Esophagus mucosa (tissue), 1 donor: ENCODE results near the gene AGAP1. TPM values are rescaled to one million over a fixed set of nuclear protein-coding genes. Genes with fewer than 3 reads are reported as not detected.
"Not testable (repeated sequence)": the region's sequence is repeated elsewhere in the genome, so short reads cannot be mapped to it uniquely, and the experiment has no call there.

Experiments
- ATAC-seq: fragments of 200-7000 bp; cut with Tn5 transposase; one replicate; pipeline ENCODE4 v1.9.1; 2020
- total RNA-seq: library from RNA; stranded (reverse); gene quantifications from one replicate; pipeline ENCODE4 v1.2.4, GENCODE V29; 2023
- donor health status: DM: yes; HTN: yes; CAD: no.

Gene AGAP1
- total RNA-seq, 1 donor from 2014 or later: 17.1 TPM

DNA sequence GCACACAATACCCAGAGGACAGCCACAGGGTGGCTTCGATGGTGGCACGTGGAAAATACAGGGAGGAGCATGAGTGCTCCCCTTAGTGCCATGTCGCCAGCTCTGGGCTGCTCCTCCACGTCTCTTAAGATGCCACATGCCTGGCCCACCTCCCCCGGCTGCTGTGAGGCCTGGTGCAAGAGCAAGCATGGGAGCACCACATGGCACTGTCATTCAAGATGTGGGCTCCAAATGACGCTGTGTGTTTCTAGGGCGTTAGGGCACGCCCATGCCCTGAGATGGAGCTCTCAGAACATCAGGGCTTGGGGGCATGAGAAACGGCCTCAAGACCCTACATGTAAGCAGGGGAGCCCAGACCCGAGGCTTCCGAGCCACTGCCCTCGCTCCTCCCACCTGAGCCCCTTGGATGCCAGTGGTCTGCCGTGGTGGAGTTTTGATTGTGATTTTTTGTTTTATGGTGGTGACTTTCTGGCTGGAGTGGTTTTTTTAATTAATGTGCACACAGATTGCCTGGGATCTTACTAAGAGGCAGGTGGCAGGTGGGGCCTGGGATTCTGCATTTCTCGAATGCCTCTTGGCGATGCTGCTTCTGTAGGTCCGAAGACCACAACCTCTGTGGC, 435.0 kb downstream of the AGAP1 start:
- no peak for ATAC-seq

DNA sequence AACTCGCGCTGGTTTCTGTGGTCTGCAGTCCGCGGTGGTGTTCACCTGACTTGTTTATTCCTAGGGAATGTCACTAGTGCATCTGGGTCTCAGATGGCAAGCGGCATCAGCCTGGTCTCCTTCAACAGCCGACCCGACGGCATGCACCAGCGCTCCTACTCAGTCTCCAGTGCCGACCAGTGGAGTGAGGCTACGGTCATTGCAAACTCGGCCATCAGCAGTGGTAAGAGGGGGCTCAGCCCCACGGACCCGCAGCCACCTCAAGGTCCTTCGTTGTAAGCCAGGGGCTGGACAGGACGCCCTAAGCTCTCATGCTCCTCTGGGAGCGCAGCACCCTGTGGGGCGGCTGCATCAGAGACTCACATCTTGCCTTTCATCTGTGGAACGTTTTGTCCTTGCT, 436.9 kb downstream of the AGAP1 start:
- ATAC-seq: no peak

DNA sequence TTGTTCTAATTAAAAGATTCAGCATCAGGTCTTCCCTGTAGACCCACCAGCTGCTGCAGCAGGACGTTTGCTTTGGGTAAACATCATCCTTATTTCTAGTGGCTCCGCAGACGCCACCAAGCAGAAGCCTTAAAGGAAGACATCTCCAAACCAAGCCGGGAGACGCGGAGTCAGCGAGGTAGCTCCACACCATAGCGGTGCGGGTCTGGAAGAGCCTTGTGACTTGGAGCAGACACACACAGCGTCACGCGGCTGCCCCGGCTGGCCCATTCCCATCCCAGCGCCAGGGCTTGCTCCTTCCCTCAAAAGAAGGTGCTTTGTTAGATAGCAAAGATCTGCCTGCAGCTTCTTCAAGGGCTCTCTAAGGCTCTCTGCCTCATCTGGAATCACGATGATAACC, 437.8 kb downstream of the AGAP1 start:
- no peak for ATAC-seq

DNA sequence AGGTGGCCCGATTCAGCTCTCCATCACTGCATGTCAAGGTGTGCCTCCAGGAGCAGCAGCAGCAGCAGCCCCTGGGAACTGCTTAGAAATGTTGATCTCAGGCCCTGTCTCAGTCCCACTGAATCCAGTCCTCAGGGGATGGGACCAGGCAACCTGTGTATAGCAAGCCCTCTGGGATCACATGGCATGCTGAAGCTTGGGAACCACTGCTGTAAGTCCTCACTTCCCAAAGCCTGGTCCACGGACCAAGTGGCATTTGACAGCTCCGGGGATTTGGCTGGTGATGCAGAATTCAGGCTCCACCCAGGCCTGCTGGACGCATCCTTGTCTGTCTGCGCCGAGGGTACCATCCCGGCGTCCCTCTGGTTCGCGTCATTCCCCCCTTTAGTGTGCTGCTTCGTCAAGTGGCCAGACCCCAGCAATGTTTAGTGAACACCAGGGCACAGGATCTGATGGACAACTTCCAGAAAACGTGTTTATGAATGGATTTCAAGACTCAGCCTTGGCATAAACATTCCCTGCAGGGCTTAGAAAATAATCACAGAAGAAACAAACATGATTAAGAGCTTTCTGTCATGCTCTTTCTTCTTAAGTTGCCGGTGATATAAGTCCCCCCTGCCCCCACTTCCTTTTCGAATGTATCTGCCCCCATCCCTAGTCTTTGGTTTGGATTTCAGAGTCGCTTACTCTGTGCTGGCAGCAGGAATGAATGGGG, 440.4 kb downstream of the AGAP1 start:
- ATAC-seq: no peak

DNA sequence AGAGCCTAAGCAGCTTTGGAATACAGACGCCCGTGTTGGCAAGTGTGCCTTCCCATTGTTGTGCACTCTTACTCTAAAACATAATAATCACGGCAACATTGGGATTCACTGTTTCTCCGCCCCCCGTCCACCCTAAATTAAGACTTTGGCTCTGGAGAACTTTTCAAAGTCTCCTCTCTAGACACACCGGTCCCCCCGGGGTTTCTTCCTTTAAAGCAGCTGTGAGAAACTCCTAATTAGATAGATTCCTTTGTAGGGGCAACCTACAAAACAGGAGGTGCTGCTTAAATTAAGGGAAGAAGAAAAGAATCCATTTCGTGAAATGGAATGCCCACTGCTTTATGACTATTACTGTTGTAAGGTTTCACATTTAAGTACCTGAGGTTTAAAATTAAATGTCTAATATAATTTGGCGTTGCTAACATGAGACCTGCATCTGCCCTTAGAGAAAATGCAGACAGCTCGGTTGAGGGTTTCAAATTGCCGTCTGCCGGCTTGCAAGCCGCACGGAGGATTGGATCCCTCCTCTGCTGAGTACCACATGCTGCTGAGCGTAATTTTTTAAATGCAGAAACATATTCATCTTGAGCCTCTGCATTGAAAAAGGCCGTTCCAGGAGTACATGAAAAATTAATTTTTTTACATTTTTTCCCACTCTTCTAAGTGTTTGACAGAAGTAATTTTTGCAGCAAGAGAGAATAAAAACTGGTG, 441.1 kb downstream of the AGAP1 start:
- ATAC-seq: no peak

DNA sequence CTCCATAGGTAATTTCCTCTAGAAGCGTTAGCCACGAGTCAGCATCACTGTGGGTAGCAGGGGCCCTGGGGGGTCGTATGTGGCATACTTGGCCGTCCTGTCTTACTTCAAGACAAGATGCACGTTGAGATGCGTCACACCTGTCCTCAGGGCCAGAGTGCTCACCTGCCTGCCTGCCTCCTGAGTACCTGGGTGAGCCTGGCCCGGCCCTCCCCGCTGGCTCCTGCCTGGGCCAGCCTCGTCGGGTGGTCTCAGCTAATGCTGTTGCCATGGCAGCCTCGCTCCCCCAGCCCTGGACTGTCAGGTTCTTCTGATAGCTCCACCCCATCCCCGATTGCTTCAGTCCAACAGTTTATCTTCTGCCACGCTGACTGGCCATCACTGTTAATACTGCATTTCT, 441.9 kb downstream of the AGAP1 start:
- ATAC-seq: no peak

DNA sequence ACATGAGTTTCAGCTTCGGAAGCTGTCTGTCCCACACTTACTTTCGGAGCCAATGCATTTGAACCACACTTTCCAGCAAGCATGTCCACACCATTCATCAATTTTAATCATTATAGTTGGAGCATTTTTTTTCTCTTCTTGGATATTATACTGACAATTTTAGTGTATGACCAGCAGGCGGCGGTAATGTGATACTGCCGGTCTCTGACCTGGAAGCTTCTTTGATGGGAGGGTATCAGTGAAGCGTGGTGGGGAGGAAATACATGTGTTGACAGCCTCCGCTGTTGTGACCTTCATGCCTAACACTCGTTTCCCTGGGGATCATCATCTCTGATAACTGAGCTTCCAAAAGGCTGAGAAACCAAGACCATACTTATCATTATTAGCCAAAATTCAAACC, 442.6 kb downstream of the AGAP1 start:
- ATAC-seq: no peak

DNA sequence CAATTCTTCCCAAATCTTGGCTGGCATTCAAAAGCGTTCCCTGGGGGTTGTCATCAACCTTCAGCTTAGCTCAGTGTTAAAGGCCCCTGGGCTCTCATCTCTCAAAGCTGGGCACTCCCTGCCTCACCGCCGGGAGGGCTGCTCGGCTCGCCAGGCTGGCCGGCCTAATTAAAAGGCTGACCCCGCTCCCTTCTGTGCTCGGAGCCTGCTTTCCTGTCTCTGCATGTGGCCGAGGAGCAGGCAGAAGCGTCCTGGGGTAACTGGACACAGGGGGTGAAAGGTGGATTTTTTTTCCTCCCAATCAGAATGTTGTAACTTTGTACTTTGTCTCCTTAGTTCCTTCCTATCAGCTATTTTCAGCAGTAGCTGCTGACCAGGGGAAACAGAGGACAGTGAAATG, 443.2 kb downstream of the AGAP1 start:
- no peak for ATAC-seq

DNA sequence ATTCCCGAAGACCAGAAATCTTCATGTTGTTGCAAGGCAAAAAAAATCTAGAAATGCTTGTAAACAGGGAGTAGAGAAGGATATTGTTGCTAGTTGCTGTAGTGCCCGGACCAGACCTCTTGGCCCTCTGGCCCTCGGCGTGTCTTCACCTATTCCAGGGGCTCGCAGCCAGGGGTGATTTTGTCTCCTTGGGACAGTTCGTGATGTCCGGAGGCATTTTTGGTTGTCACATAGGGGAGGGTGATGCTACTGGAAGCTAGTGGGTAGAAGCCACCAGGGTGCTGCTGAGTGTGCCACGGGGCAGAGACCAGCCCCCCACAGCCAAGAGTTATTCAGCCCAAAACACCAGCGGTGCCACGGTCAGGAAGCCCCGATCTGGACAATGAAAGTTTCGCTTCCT, 443.7 kb downstream of the AGAP1 start:
- ATAC-seq: no peak

DNA sequence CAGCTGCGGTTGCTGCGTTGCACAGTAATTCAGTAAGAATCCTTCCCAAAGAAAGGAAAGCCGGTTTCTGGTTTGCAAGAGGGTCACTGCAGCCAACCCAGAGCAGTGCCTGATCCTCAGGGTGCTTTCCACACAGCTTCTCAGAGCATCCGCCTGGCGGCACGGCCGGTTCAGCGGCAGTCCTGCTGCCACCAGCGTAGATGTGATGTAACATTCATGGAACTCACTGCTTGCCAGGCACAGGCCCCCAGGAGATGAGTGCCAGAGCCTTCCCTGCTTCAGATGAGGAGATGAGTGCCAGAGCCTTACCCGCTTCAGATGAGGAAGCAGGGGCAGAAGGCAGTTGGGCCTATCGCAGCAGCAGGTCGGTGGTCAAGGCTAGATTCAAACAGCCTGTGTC, 444.1 kb downstream of the AGAP1 start:
- no peak for ATAC-seq

DNA sequence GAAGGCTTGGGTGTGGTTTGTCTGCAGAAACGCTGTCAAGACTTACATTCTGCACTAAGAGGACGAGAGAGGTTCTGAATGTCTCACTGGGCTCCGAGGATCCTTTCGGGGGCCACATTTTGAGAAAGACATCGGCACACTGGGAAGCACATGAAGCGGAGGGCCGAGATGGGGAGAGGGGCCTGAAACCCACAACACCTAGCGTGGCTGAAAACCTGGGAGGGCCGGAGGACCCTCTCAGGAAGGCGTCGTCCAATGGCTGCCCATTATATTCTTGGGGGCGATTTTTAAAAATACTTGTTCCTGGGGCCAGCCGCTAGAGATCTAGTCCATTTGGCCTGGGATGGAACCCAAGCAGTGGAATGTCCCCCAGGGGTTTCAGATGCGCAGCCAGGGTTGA, 444.8 kb downstream of the AGAP1 start:
- ATAC-seq: no peak

DNA sequence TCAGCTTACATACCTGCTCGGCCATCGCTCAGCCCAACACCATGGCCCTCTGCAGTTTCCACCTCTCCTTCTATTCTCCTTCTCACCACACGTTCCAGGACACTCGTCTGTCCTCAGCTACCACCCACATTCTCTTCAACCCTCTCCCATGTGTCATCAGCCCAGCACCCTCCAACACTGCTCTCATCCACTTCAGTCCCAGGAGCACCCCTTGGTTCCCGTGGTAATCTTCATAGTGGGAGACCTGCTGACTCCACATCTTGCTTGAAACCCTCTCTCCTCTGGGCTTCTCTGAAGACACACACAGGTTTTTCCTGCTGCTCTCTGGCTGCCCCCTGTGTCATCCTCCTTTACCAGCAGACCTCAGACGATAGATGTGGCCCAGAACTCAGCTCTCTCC, 445.6 kb downstream of the AGAP1 start:
- ATAC-seq: no peak

DNA sequence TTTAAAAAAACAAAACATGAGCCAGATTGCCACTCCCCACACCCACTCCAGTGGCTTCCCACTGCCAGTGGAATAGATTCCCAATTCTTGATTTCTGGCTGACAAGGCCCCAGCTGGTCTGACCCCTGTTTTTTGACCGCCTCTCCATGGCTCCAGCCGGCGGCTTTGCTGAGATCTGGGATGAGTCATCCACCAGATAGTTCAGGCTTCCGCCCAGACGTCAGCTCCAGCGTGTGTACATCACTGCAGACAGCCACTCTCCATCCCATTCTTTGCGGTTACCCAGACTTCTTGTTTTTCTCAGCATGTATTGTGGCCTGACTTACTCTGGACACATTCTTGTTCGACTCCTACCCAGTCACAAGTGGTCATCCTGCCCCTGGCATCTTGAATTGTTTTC, 446.5 kb downstream of the AGAP1 start:
- no peak for ATAC-seq

DNA sequence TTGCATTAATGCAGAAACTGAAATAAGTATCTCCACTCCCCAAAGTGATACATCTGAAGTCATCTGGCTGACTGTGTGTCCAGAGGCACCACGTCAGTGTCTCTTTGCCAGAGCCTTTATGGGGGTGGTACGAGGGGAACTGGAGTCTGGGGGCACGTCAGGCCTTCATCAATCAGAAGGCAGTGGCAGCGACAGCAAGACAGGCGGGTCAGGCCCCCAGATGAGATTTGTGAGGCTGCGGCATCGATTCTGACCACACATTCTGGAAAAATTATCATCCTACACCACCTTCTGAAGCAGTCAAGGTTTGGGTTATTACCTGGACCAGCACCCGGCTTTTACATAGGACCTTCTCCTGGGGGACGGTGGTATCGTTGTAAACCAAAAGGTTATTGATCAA, 450.7 kb downstream of the AGAP1 start:
- no peak for ATAC-seq

DNA sequence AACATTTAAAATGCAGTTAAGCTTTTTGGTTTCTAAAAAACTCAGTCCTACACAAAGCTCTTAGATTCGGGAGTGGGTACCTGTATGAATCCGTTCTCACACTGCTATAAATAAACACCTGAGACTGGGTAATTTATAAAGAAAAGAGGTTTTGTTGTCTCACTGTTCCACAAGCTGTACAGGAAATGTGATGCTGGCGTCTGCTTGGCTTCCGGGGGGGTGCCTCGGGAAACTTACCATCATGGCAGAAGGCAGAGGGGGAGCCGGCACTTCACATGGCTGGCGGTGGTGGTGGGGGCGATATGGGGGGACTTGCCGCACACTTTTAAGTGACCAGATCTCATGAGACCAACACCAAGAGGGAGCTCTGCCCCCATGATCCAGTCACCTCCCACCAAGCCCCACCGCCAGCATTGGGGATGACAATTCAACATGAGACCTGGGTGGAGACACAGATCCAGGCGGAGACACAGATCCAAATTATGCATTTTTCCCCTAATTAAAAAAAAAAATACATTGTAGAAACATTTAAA, 451.8 kb downstream of the AGAP1 start:
- no peak for ATAC-seq

DNA sequence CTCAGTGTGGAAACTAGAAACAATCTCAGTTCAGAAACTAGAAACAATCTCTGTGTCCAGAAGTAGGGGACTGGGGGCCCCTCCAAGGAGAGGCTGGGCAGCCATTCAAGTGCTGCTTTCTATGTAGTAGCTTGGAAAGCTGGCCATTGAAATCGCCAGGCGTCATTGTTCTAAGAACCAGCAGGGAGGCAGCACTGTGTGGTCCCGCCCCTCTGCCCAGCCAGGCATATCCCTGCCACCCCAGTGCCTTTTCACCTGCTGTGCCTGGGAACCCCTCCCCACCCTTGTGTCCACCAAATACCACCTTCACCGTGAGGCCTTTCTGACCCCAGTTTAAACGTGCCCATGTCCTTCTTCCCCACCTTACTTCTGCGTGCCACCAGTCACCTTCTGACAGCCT, 452.7 kb downstream of the AGAP1 start:
- no peak for ATAC-seq

DNA sequence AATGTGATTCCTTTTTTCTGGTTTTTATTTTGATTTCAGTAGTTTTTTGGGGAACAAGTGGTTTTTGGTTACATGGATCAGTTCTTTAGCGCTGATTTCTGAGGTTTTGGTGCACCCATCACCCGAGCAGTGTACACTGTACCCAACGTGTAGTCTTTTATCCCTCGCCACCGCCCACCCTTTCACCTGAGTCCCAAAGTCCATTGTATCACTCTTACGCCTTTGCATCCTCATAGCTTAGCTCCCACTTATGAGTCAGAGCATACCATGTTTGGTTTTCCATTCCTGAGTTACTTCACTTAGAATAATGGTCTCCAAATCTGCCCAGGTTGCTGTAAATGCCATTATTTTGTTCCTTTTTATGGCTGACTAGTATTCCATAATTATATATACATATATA, 453.2 kb downstream of the AGAP1 start:
- not testable (repeated sequence) for ATAC-seq

DNA sequence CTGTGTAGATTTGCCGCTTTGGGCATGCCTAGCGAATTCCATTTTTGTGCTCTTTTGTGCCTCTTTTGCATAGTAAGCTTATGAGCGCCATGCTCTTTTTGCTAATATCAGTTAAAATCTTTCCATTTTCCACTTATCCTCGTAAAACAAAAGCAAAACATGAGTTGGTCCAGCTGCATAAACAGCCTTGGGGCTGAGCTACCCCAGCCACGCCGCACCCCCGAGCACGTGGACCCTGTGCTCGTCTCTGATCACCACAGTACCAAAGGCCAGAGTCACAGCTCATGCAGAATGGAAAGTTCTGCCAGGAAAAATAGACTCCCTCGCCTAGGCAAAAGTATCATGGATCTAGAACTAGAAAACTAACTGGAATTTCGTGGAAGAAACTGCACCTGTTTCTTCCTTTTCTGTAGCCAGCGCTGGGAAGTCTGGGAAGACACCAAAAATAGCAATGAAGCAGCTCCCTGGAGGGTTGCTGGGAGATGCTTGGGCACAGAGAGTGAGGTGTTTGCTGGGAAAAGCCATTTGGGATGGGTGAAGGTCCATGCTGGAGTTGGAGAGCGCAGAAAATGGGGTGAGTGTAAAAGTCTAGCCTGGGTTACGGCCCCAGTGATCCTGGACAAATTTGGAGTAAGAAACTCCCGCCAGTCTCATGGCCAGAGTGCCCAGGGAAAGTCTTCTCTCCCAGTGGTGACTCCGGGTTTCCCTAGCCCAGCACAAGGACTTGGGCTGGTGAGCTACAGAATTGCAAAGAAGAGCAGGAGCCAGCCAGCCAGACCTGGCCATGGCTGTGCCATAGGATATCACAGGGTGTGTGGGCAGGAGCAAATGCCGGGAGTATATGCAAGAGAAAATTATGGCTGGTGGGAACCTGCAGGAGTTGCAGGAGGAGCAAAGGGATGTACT, 456.0 kb downstream of the AGAP1 start:
- ATAC-seq: no peak

DNA sequence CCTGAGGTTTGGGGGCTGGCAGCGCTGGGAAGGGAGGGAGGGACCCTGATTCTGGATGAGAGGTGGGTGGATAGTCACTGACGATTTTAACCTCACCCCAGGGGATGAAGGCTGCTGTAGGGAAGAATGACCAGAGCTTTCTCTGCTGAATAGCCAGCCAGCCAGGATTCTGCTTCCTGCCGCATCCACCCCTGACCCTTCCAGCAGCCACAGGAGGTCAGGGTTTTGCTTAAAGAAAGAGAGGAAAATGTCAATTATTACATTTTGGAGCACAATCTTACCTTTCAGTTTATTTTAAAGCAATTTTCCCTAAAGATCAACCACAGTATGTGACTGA, 456.6 kb downstream of the AGAP1 start:
- no peak for ATAC-seq

DNA sequence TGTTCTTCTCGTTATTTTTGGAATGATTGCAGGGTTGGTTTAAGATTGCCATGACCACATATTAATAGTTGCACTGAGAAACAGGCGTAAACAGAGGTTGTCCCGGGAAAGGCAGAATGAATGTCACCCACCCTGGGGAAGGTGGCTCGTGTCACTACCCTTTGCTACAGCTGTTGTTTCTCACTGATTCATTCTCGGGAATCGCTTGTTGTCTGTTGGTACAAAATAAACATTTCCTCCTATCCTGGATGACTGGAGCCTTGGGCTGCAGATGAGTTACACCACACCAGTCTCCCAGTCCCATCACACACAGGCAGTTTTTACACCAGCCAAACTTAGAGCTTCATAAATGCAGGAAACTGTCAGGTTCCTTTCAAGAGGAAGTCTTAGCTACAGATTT, 457.6 kb downstream of the AGAP1 start:
- no peak for ATAC-seq

DNA sequence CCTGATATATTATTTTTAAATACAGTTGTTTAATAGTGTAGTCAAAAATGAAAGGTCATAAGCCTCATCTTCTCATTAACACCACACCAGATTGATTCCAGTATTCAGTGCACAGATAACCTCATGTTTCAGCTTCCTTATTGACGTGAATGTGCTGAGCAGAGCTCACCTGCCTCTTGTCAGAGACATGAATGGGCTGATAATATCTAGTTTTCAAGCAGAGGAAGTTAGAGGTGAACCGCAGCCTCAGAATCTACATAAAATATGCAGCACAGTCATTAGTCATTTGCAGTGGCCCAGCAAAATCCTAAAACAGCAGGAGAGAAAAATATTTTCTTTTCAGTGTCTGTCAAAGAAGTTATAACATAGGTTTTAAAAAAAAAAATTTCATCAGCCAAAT, 458.1 kb downstream of the AGAP1 start:
- no peak for ATAC-seq

DNA sequence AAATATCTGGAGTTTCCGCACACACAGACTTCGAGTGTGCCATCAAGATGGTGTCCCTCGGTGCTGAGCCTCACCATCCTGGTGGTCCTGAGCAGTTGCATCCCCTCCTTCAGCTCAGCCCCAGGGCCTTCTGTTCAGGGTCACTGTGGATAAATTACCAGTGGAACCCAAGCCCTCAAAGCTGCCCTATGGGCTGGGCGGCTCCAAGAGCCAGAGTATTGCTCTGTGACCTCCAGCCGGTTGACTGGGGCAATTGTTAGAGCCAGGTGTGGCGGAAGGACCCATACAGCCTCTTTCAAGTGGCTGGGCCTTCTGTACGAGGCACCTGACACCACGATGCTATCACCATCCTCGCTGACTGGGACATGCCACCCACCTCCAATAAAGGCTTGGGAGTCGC, 458.9 kb downstream of the AGAP1 start:
- no peak for ATAC-seq

DNA sequence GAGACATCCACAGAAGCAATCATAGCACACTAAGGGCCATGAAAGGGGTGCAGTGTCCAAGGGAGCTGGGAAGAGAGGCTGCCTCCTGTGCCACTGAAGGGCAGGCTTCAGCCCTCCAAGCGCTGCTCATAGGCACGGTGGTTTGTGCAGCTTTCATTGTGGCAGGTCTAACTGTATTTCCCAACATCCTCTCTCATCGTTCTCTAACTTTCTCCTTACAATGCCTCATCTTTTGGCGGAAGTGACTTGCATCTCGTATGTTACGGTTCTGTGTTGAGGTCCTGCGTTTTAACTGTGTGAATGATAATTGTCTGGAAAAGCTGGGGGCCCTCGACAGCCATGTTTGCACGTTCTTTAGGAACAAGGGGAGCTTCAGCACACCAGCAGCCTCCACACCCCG, 460.4 kb downstream of the AGAP1 start:
- no peak for ATAC-seq
